ENCODE data around the gene TXNRD1.

DNA sequence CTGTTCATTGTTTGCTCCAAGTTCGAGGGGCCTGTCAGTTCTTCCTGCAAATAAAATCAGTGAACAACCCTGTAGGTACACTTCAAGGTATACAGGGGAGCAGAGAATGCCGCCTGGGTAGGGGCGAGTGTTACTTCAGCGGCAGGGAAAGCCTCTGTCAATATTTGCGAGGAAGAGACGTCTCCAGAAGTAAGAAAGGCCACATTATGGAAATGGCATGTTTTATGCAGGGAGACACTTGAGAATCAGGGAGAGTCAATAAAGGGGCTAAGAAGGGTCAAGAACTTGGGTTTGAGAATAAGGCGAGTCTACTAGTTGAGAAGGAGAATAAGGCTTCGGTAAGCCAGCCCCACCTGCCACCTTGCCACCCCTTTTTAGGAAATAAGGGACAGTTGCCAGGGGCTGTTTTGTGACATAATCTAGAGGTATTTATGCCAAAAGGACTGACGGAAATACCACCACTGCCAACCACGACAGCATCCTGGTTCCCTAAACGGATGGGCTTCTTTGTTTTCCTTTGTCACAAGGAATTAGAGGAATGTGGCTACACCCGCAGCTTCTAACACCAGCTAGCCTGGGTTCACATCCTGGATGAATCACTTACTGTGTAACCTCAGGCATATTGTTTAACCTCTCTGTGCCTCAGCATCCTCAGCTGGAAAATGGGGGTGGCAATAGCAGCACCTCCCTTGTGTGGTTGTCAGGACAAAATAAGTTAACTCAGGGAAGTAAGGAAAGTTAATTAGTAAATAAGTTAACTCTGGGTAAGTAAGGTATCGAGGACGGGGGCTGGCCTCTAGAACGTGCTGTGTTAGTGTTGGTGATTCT is 155.7 kb downstream of the TXNRD1 start:
- TF ChIP-seq POLR2AphosphoS5 (IDR thresholded peaks at IDR 0.05; ENCODE audit: low read depth, low read length) (no peak), YY1 (IDR thresholded peaks at IDR 0.05; ENCODE audit: low read depth, low read length) (peak; percentile 52; the same call in 1 of the 2 replicates), NRF1 (IDR thresholded peaks at IDR 0.05; ENCODE audit: low read depth, low read length) (no peak), SP1 (IDR thresholded peaks at IDR 0.05; ENCODE audit: low read depth, low read length) (no peak), POLR2A (IDR thresholded peaks at IDR 0.05; ENCODE audit: control extremely low read depth in 1 of 2, low read depth in 2 of 2, low read length in 2 of 2) (no peak), KDM1A (IDR thresholded peaks at IDR 0.05; ENCODE audit: borderline replicate concordance, low read length) (peak; percentile 86; the same call in 1 of the 2 replicates), SRF (IDR thresholded peaks at IDR 0.05; ENCODE audit: low read depth, low read length) (peak; percentile 83; the same call in 1 of the 2 replicates)
- TF ChIP-seq, protein P1, sequence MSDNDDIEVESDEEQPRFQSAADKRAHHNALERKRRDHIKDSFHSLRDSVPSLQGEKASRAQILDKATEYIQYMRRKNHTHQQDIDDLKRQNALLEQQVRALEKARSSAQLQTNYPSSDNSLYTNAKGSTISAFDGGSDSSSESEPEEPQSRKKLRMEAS (IDR thresholded peaks at IDR 0.05): peak; percentile 63; the same call in 1 of the 2 replicates
- TF ChIP-seq, protein P2, sequence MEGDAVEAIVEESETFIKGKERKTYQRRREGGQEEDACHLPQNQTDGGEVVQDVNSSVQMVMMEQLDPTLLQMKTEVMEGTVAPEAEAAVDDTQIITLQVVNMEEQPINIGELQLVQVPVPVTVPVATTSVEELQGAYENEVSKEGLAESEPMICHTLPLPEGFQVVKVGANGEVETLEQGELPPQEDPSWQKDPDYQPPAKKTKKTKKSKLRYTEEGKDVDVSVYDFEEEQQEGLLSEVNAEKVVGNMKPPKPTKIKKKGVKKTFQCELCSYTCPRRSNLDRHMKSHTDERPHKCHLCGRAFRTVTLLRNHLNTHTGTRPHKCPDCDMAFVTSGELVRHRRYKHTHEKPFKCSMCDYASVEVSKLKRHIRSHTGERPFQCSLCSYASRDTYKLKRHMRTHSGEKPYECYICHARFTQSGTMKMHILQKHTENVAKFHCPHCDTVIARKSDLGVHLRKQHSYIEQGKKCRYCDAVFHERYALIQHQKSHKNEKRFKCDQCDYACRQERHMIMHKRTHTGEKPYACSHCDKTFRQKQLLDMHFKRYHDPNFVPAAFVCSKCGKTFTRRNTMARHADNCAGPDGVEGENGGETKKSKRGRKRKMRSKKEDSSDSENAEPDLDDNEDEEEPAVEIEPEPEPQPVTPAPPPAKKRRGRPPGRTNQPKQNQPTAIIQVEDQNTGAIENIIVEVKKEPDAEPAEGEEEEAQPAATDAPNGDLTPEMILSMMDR (IDR thresholded peaks at IDR 0.05; ENCODE audit: control extremely low read depth in 1 of 3, insufficient read depth in 1 of 3, low read depth in 1 of 3, low read length in 3 of 3): no peak
- TF ChIP-seq, protein P3, sequence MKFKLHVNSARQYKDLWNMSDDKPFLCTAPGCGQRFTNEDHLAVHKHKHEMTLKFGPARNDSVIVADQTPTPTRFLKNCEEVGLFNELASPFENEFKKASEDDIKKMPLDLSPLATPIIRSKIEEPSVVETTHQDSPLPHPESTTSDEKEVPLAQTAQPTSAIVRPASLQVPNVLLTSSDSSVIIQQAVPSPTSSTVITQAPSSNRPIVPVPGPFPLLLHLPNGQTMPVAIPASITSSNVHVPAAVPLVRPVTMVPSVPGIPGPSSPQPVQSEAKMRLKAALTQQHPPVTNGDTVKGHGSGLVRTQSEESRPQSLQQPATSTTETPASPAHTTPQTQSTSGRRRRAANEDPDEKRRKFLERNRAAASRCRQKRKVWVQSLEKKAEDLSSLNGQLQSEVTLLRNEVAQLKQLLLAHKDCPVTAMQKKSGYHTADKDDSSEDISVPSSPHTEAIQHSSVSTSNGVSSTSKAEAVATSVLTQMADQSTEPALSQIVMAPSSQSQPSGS (IDR thresholded peaks at IDR 0.05; ENCODE audit: low read length): no peak

Measured in H1 (cell line).